ENCODE data around the gene ASB4.
"Not testable (repeated sequence)": the region's sequence is repeated elsewhere in the genome, so short reads cannot be mapped to it uniquely, and the experiment has no call there.

ASB4 gene

GRCh38 chr7:95552010-95552926 is 66.5 kb downstream of the ASB4 start:
- not testable (repeated sequence) for ATAC-seq

- ATAC-seq = no peak
Observed at GRCh38 chr7:95553939-95554338, 68.2 kb downstream of the ASB4 start.

GRCh38 chr7:95556777-95557176 is 71.0 kb downstream of the ASB4 start:
- ATAC-seq = no peak

- no peak for ATAC-seq
Observed at GRCh38 chr7:95558864-95559263, 73.1 kb downstream of the ASB4 start.

- ATAC-seq = no peak
Observed at GRCh38 chr7:95560674-95561073, 74.9 kb downstream of the ASB4 start.

GRCh38 chr7:95569720-95570119 is 84.0 kb downstream of the ASB4 start:
- ATAC-seq = no peak

- no peak for ATAC-seq
Observed at GRCh38 chr7:95577137-95577536, 91.4 kb downstream of the ASB4 start.

- no peak for ATAC-seq
Observed at GRCh38 chr7:95578299-95578855, 92.6 kb downstream of the ASB4 start.

GRCh38 chr7:95579318-95579717 is 93.6 kb downstream of the ASB4 start:
- no peak for ATAC-seq

- no peak for ATAC-seq
Observed at GRCh38 chr7:95581467-95581866, 95.7 kb downstream of the ASB4 start.

- no peak for ATAC-seq
Observed at GRCh38 chr7:95582578-95583293, 97.0 kb downstream of the ASB4 start.

- ATAC-seq = no peak
Observed at GRCh38 chr7:95583834-95584621, 98.3 kb downstream of the ASB4 start.

GRCh38 chr7:95584769-95585425 is 99.2 kb downstream of the ASB4 start:
- no peak for ATAC-seq

- ATAC-seq = no peak
Observed at GRCh38 chr7:95585426-95585789, 99.7 kb downstream of the ASB4 start.

- ATAC-seq = no peak
Observed at GRCh38 chr7:95586951-95587301, 101.2 kb downstream of the ASB4 start.

GRCh38 chr7:95589031-95589430 is 103.3 kb downstream of the ASB4 start:
- ATAC-seq = no peak

GRCh38 chr7:95589766-95590165 is 104.0 kb downstream of the ASB4 start:
- no peak for ATAC-seq
